H9 (cell line): ENCODE measurements around the gene STYK1. TPM values are rescaled to one million over a fixed set of nuclear protein-coding genes. Genes with fewer than 3 reads are reported as not detected.

ENCODE experiments used
- DNase-seq: peaks from one replicate; pipeline ENCODE4 v3.0.0-alpha.2; 2017
- H2AFZ ChIP-seq: one replicate; pipeline ENCODE4 v1.6.1; 2013; ENCODE audit warnings: mild to moderate bottlenecking, low read length, control low read depth, moderate library complexity
- H2AK5ac ChIP-seq: 2 replicates; pipeline ENCODE4 v1.6.1; 2013; ENCODE audit warnings: low read length, control low read depth, mixed read lengths; ENCODE audit not compliant: insufficient read length
- H2BK120ac ChIP-seq: one replicate; pipeline ENCODE4 v1.6.1; 2013; ENCODE audit warnings: low read depth, mild to moderate bottlenecking, low read length, control low read depth, inconsistent platforms; ENCODE audit not compliant: poor library complexity, severe bottlenecking
- H2BK12ac ChIP-seq: 2 replicates; pipeline ENCODE4 v1.6.1; 2013; ENCODE audit warnings: low read length, control low read depth, mixed read lengths, low read depth; ENCODE audit not compliant: insufficient read length
- H2BK15ac ChIP-seq: 2 replicates; pipeline ENCODE4 v1.6.1; 2013; ENCODE audit warnings: low read depth, low read length, control low read depth
- H2BK20ac ChIP-seq: one replicate; pipeline ENCODE4 v1.6.1; 2013; ENCODE audit warnings: low read depth, mild to moderate bottlenecking, low read length, control low read depth, inconsistent platforms; ENCODE audit not compliant: poor library complexity, severe bottlenecking
- H2BK5ac ChIP-seq: 2 replicates; pipeline ENCODE4 v1.6.1; 2013; ENCODE audit warnings: low read length, control low read depth, mixed read lengths; ENCODE audit not compliant: insufficient read length
- H3K14ac ChIP-seq: 2 replicates; pipeline ENCODE4 v1.6.1; 2013; ENCODE audit warnings: low read length, control low read depth; ENCODE audit not compliant: insufficient read depth
- H3K18ac ChIP-seq: 2 replicates; pipeline ENCODE4 v1.6.1; 2013; ENCODE audit warnings: low read depth, mild to moderate bottlenecking, mixed read lengths, low read length, control low read depth; ENCODE audit not compliant: insufficient read length
- H3K23ac ChIP-seq: 2 replicates; pipeline ENCODE4 v1.6.1; 2013; ENCODE audit warnings: low read length, control low read depth, mixed read lengths, low read depth; ENCODE audit not compliant: insufficient read length
- H3K23me2 ChIP-seq: 2 replicates; pipeline ENCODE4 v1.6.1; 2013; ENCODE audit warnings: low read depth, mild to moderate bottlenecking, mixed read lengths, low read length, control low read depth; ENCODE audit not compliant: insufficient read length, poor library complexity, severe bottlenecking
- H3K27ac ChIP-seq: 2 replicates; pipeline ENCODE4 v1.5.1; 2013; ENCODE audit warnings: low read length, control low read depth, mixed read lengths, low read depth; ENCODE audit not compliant: insufficient read length
- H3K27me3 ChIP-seq: 2 replicates; pipeline ENCODE4 v1.6.1; 2013; ENCODE audit warnings: low read length, control low read depth, inconsistent platforms; ENCODE audit not compliant: insufficient read depth
- H3K4ac ChIP-seq: 2 replicates; pipeline ENCODE4 v1.6.1; 2013; ENCODE audit warnings: low read depth, mild to moderate bottlenecking, control low read depth, inconsistent platforms, low read length, moderate library complexity
- H3K4me1 ChIP-seq: 2 replicates; pipeline ENCODE4 v1.6.1; 2013; ENCODE audit warnings: low read length, control low read depth, inconsistent platforms; ENCODE audit not compliant: insufficient read depth
- H3K4me2 ChIP-seq: 2 replicates; pipeline ENCODE4 v1.6.1; 2013; ENCODE audit warnings: low read length, control low read depth, mixed read lengths; ENCODE audit not compliant: insufficient read length, insufficient read depth
- H3K56ac ChIP-seq: 2 replicates; pipeline ENCODE4 v1.6.1; 2013; ENCODE audit warnings: low read depth, mild to moderate bottlenecking, mixed read lengths, low read length, control low read depth; ENCODE audit not compliant: insufficient read length
- H3K79me1 ChIP-seq: 2 replicates; pipeline ENCODE4 v1.6.1; 2013; ENCODE audit warnings: low read depth, mild to moderate bottlenecking, moderate library complexity, low read length, control low read depth, inconsistent platforms; ENCODE audit not compliant: insufficient read depth, poor library complexity, severe bottlenecking
- H3K79me2 ChIP-seq: 2 replicates; pipeline ENCODE4 v1.6.1; 2013; ENCODE audit warnings: low read length, control low read depth, inconsistent platforms; ENCODE audit not compliant: insufficient read depth
- H3K9ac ChIP-seq: 2 replicates; pipeline ENCODE4 v1.6.1; 2013; ENCODE audit warnings: low read length, control low read depth, mixed read lengths; ENCODE audit not compliant: insufficient read length; ENCODE audit errors: extremely low read depth
- H3K9me3 ChIP-seq: one replicate; pipeline ENCODE4 v1.6.1; 2013; ENCODE audit warnings: low read depth, low read length, inconsistent platforms; ENCODE audit not compliant: control insufficient read depth
- H3T11ph ChIP-seq: one replicate; pipeline ENCODE4 v1.6.1; 2013; ENCODE audit warnings: mild to moderate bottlenecking, low read length, control low read depth, inconsistent platforms
- H4K20me1 ChIP-seq: one replicate; pipeline ENCODE4 v1.6.1; 2013; ENCODE audit not compliant: control insufficient read depth, insufficient read length, insufficient read depth
- H4K5ac ChIP-seq: 2 replicates; pipeline ENCODE4 v1.6.1; 2013; ENCODE audit warnings: low read depth, mild to moderate bottlenecking, mixed read lengths, low read length, control low read depth; ENCODE audit not compliant: insufficient read length
- H4K8ac ChIP-seq: replicated peaks from 2 replicates; pipeline ENCODE4 v1.6.1; 2013; ENCODE audit warnings: low read length, control low read depth, mixed read lengths, low read depth; ENCODE audit not compliant: insufficient read length
- H4K91ac ChIP-seq: 2 replicates; pipeline ENCODE4 v1.6.1; 2013; ENCODE audit warnings: low read depth, mild to moderate bottlenecking, moderate library complexity, mixed read lengths, low read length, control low read depth; ENCODE audit not compliant: insufficient read length
- H3K27ac Mint-ChIP-seq, 3 experiments: 2 replicates in 2 of 3; 3 replicates in 1 of 3; pipeline ENCODE4 v1.8.0; 2020 to 2021; ENCODE audit warnings: mixed read lengths in 3 of 3, mild to moderate bottlenecking in 1 of 3, moderate library complexity in 1 of 3
- H3K27me3 Mint-ChIP-seq: 2 replicates; pipeline ENCODE4 v1.8.0; 2021; ENCODE audit warnings: low read depth, mild to moderate bottlenecking, moderate library complexity, mixed read lengths
- H3K36me3 Mint-ChIP-seq, 3 experiments: 2 replicates in 2 of 3; 3 replicates in 1 of 3; pipeline ENCODE4 v1.8.0; 2020 to 2021; ENCODE audit warnings: low read depth in 3 of 3, mixed read lengths in 3 of 3; ENCODE audit not compliant: insufficient read depth in 1 of 3
- H3K4me1 Mint-ChIP-seq, 2 experiments: 2 replicates each; pipeline ENCODE4 v1.8.0; 2020; ENCODE audit warnings: mixed read lengths in 2 of 2
- H3K4me3 Mint-ChIP-seq, 2 experiments: 2 replicates in 1 of 2; 3 replicates in 1 of 2; pipeline ENCODE4 v1.8.0; 2020 to 2021; ENCODE audit warnings: mild to moderate bottlenecking in 2 of 2, mixed read lengths in 2 of 2, moderate library complexity in 1 of 2
- H3K9me3 Mint-ChIP-seq, 2 experiments: 2 replicates in 1 of 2; 3 replicates in 1 of 2; pipeline ENCODE4 v1.8.0; 2020; ENCODE audit warnings: mild to moderate bottlenecking in 2 of 2, mixed read lengths in 2 of 2, moderate library complexity in 1 of 2
- CTCF ChIP-seq: fragments of 200-600 bp; sonication (generic); conservative IDR thresholded peaks from 3 replicates; pipeline ENCODE4 v1.8.0; 2021; ENCODE audit warnings: antibody characterized with exemption, mild to moderate bottlenecking
- WGBS: extraction: QIAGEN DNeasy Blood & Tissue Kit; methylation state at CpG from one replicate; pipeline ENCODE4 v1.1.7; 2013; ENCODE audit warnings: missing lambda C conversion rate, low lambda C conversion rate, mixed read lengths; ENCODE audit not compliant: insufficient read length; ENCODE audit errors: extremely low coverage; 5-methylcytosine and 5-hydroxymethylcytosine counted together
- total RNA-seq: library from RNA; stranded (reverse); gene quantifications from 2 replicates; pipeline ENCODE4 v1.2.1, GENCODE V29; 2021

The STYK1 gene
- total RNA-seq, 1 experiment from 2014 or later = 0.37 TPM

GRCh38 chr12:10600988-10601387 lies 72.9 kb downstream of the STYK1 start:
- H3K23me2 ChIP-seq = no peaks in the 10 kb centered on the region
- H3K4ac ChIP-seq = no peak overlapping the region
- no peaks in the 10 kb centered on the region for H3K27me3 ChIP-seq
- H2BK120ac ChIP-seq = no peak overlapping the region
- H2AFZ ChIP-seq = no peak overlapping the region
- no peaks in the 10 kb centered on the region for H3K4me1 ChIP-seq
- no peak for TF ChIP-seq CTCF
- no peaks in the 10 kb centered on the region for H3K79me2 ChIP-seq
- H4K91ac ChIP-seq = no peak overlapping the region
- H3K23ac ChIP-seq = no peak overlapping the region
- no peak overlapping the region for H3K56ac ChIP-seq
- Mint-ChIP-seq H3K9me3 (no peaks in the 10 kb centered on the region), H3K27me3 (no peaks in the 10 kb centered on the region), H3K36me3 (peaks cover 0 to 30% (median 20%) of the 10 kb centered on the region in 3 experiments; a peak in 5 of 7 replicates), H3K27ac (peak overlapping the region in 1 of 3 experiments; percentile 44; a peak in 1 of 7 replicates), H3K4me1 (peaks cover 0 to 3% of the 10 kb centered on the region in 2 experiments; a peak in 1 of 4 replicates), H3K4me3 (no peak overlapping the region)
- H4K20me1 ChIP-seq = no peaks in the 10 kb centered on the region
- no peak overlapping the region for H3K18ac ChIP-seq
- no peak overlapping the region for H3T11ph ChIP-seq
- H2BK5ac ChIP-seq = no peak overlapping the region
- no peak overlapping the region for H2BK12ac ChIP-seq
- no peaks in the 10 kb centered on the region for H3K79me1 ChIP-seq
- no peak overlapping the region for H2AK5ac ChIP-seq
- DNase-seq = no peak
- no peak overlapping the region for H2BK15ac ChIP-seq
- no CpG with 5 or more reads among the region's 6 CpGs for WGBS
- H3K27ac ChIP-seq = no peak overlapping the region
- no peak overlapping the region for H2BK20ac ChIP-seq
- H3K14ac ChIP-seq = no peak overlapping the region
- H3K4me2 ChIP-seq = no peak overlapping the region
- no peaks in the 10 kb centered on the region for H3K9me3 ChIP-seq
- no peak overlapping the region for H4K5ac ChIP-seq
- no peak overlapping the region for H3K9ac ChIP-seq
- H4K8ac ChIP-seq = no peak overlapping the region
